Endothelial cell of umbilical vein (primary cell): ENCODE measurements around the gene LOXL4. TPM values are rescaled to one million over a fixed set of nuclear protein-coding genes. Genes with fewer than 3 reads are reported as not detected.

Experiments used
- BruUV-seq: library from RNA; stranded (reverse); fragments of 400-500 nt; replicated peaks from 2 replicates; lab custom pipeline; 2021; lab: Mats Ljungman, UMichigan
- CTCF ChIA-PET: fragments of 300-600, 350-600 bp; sonication (Branson Sonifier 250); formaldehyde crosslinking; loops from one replicate; lab custom pipeline; 2021; ENCODE audit warnings: antibody characterized with exemption, inconsistent platforms; lab: Charles Lee
- POLR2A ChIA-PET: fragments of 300-600, 350-600 bp; sonication (Branson Sonifier 250); formaldehyde crosslinking; loops from one replicate; lab custom pipeline; 2021; ENCODE audit warnings: antibody characterized with exemption, inconsistent platforms; lab: Charles Lee
- DNase-seq: peaks from one replicate; pipeline ENCODE4 v3.0.0-alpha.2; 2011; ENCODE audit warnings: low read depth, low spot score
- FAIRE-seq: peaks from 2 replicates; lab custom pipeline; 2011; peaks lifted over from hg19 to GRCh38; lab: Jason Lieb, UNC
- H2AFZ ChIP-seq: 2 replicates; pipeline ENCODE4 v1.6.0; 2012; ENCODE audit warnings: low read depth, low read length, control low read depth, inconsistent platforms
- H3K27ac ChIP-seq: 2 replicates; pipeline ENCODE4 v1.5.1; 2011; ENCODE audit warnings: low read depth, mild to moderate bottlenecking, control low read depth, low read length, moderate library complexity; ENCODE audit not compliant: insufficient read depth
- H3K27me3 ChIP-seq, 2 experiments: 2 replicates each; pipeline versions ENCODE4 v1.6.0 to v1.6.1; 2011; ENCODE audit warnings: low read length in 2 of 2, mixed read lengths in 1 of 2; ENCODE audit not compliant: control insufficient read depth in 2 of 2, insufficient read depth in 2 of 2
- H3K36me3 ChIP-seq, 2 experiments: 2 replicates in 1 of 2; 3 replicates in 1 of 2; pipeline ENCODE4 v1.5.1; 2011; ENCODE audit warnings: low read length in 2 of 2, mild to moderate bottlenecking in 1 of 2, moderate library complexity in 1 of 2; ENCODE audit not compliant: control insufficient read depth in 2 of 2, insufficient read depth in 2 of 2; ENCODE audit errors: extremely low read depth in 1 of 2
- H3K4me1 ChIP-seq: 3 replicates; pipeline ENCODE4 v1.5.1; 2011; ENCODE audit warnings: mild to moderate bottlenecking, low read length; ENCODE audit not compliant: control insufficient read depth, insufficient read depth; ENCODE audit errors: extremely low read depth
- H3K4me2 ChIP-seq: 2 replicates; pipeline ENCODE4 v1.6.1; 2011; ENCODE audit warnings: low read length, control low read depth, mixed read lengths; ENCODE audit not compliant: insufficient read depth
- H3K4me3 ChIP-seq, 3 experiments: fragments of 200-600 bp in 1 of 3; sonication (generic), shearing (Covaris generic) in 1 of 3; replicated peaks in 1 of 3; 2 replicates each; pipeline ENCODE4 v1.5.1; 2011 to 2016; ENCODE audit warnings: control low read depth in 3 of 3, low read length in 3 of 3, mild to moderate bottlenecking in 2 of 3, inconsistent platforms in 1 of 3, low read depth in 1 of 3, moderate library complexity in 1 of 3; ENCODE audit not compliant: insufficient read depth in 1 of 3
- H3K79me2 ChIP-seq: 2 replicates; pipeline ENCODE4 v1.6.0; 2012; ENCODE audit warnings: low read length, inconsistent platforms; ENCODE audit not compliant: control insufficient read depth, insufficient read depth
- H3K9ac ChIP-seq: replicated peaks from 2 replicates; pipeline ENCODE3; 2011; ENCODE audit warnings: low read length, control low read depth; ENCODE audit not compliant: insufficient read depth; ENCODE audit errors: extremely low read depth
- H3K9me1 ChIP-seq: replicated peaks from 3 replicates; pipeline ENCODE4 v1.6.0; 2011; ENCODE audit warnings: mild to moderate bottlenecking, low read length; ENCODE audit not compliant: control insufficient read depth, insufficient read depth; ENCODE audit errors: extremely low read depth
- H3K9me3 ChIP-seq: replicated peaks from 2 replicates; pipeline ENCODE4 v1.5.1; 2012; ENCODE audit warnings: low read length, inconsistent platforms; ENCODE audit not compliant: control insufficient read depth, insufficient read depth
- H4K20me1 ChIP-seq: replicated peaks from 2 replicates; pipeline ENCODE3; 2011; ENCODE audit warnings: mild to moderate bottlenecking, low read length; ENCODE audit not compliant: control insufficient read depth, insufficient read depth; ENCODE audit errors: extremely low read depth
- EZH2 ChIP-seq: IDR thresholded peaks from 2 replicates; pipeline ENCODE4 v1.6.1; 2012; ENCODE audit warnings: borderline replicate concordance, low read depth, mild to moderate bottlenecking, moderate library complexity, low read length, inconsistent platforms; ENCODE audit not compliant: severe bottlenecking
- FOS ChIP-seq: IDR thresholded peaks from 2 replicates; pipeline ENCODE4 v1.6.1; 2011; ENCODE audit warnings: mild to moderate bottlenecking, low read length, moderate library complexity, borderline replicate concordance; ENCODE audit not compliant: insufficient read depth
- GATA2 ChIP-seq: IDR thresholded peaks from 2 replicates; pipeline ENCODE4 v1.7.0; 2011; ENCODE audit warnings: low read depth, mild to moderate bottlenecking, moderate library complexity, mixed read lengths, low read length; ENCODE audit not compliant: insufficient read length, insufficient read depth
- JUN ChIP-seq: IDR thresholded peaks from 2 replicates; pipeline ENCODE4 v1.6.1; 2011; ENCODE audit warnings: borderline replicate concordance, low read depth; ENCODE audit not compliant: insufficient read length, insufficient read depth
- MYC ChIP-seq: IDR thresholded peaks from one replicate; pipeline ENCODE4 v1.6.1; 2011; ENCODE audit warnings: mild to moderate bottlenecking, low read depth, low read length
- POLR2A ChIP-seq: IDR thresholded peaks from 2 replicates; pipeline ENCODE4 v1.6.1; 2012; ENCODE audit warnings: low read depth, mild to moderate bottlenecking, control low read depth, low read length
- POLR2AphosphoS5 ChIP-seq: IDR thresholded peaks from 2 replicates; pipeline ENCODE4 v1.6.1; 2012; ENCODE audit warnings: low read depth, mild to moderate bottlenecking, control low read depth, low read length, moderate library complexity; ENCODE audit not compliant: insufficient read depth
- dilution Hi-C: fragments of 300-500 bp; cut with MboI; formaldehyde crosslinking; loops from one replicate; pipeline ENCODE4 v1.15.0; 2019; ENCODE audit warnings: low sequenced_read_pairs; ENCODE audit not compliant: extremely low pct_ligation_motif_present
- intact Hi-C: fragments of 100-400 bp; cut with micrococcal nuclease; formaldehyde crosslinking; loops from one replicate; pipeline ENCODE4 v1.10.0; 2022
- polyA plus RNA-seq, 4 experiments: library from polyadenylated mRNA; depleted of rRNA in 3 of 4; stranded (reverse) in 3 of 4; unstranded in 1 of 4; fragments of >200 nt; gene quantifications; 2 replicates each; pipeline versions ENCODE4 v1.2.1 to v1.2.3, GENCODE V29; 2011 to 2012; ENCODE audit warnings: missing spikeins in 1 of 4
- total RNA-seq: library from RNA; stranded (reverse); gene quantifications from 2 replicates; pipeline ENCODE4 v1.2.3, GENCODE V29; 2021
- TF ChIP-seq, protein P1 (sequence below): IDR thresholded peaks from 2 replicates; pipeline ENCODE4 v1.6.1; 2011; ENCODE audit not compliant: insufficient read depth, insufficient read length
- TF ChIP-seq, protein P2 (sequence below), 2 donors: IDR thresholded peaks; 1 replicate in 1 of 2; 2 replicates in 1 of 2; pipeline ENCODE4 v1.5.1; 2011; ENCODE audit warnings: low read length in 2 of 2, mild to moderate bottlenecking in 2 of 2, moderate library complexity in 2 of 2, control low read depth in 1 of 2, inconsistent platforms in 1 of 2, low read depth in 1 of 2; ENCODE audit not compliant: insufficient read depth in 1 of 2; ENCODE audit errors: extremely low read depth in 1 of 2

Gene LOXL4
- total and polyA plus RNA-seq, 2 donors (not counting 3 experiments of a cell fraction or from before 2014, with no cell fraction given) = 1.4 to 1.9 TPM

DNA sequence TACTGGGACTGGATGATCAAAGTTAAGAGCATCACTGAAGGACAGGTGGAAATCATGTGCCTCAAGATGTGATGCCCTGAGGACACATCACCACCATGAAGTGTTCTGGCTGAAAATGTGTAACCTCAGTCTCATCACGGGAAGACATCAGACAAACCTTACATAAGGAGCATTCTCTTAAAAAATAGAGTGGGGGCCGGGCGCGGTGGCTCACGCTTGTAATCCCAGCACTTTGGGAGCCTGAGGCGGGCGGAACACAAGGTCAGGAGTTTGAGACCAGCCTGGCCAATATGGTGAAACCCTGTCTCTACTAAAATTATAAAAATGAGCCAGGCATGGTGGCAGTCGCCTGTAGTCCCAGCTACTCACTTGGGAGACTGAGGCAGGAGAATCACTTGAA, 65.6 kb downstream of the LOXL4 start:
- no peak overlapping the region for H3K4me3 ChIP-seq
- ChIA-PET POLR2A (no interaction called here), CTCF (no interaction called here)
- H3K9me1 ChIP-seq = no peaks in the 10 kb centered on the region
- peaks cover 4% of the 10 kb centered on the region for H4K20me1 ChIP-seq
- intact Hi-C loops = no loop called here
- no peaks in the 10 kb centered on the region for H3K9me3 ChIP-seq
- no peak overlapping the region for H3K27ac ChIP-seq
- TF ChIP-seq EZH2 (no peak), POLR2AphosphoS5 (no peak), FOS (no peak), MYC (no peak), GATA2 (no peak), POLR2A (no peak), JUN (no peak)
- TF ChIP-seq, protein P1, sequence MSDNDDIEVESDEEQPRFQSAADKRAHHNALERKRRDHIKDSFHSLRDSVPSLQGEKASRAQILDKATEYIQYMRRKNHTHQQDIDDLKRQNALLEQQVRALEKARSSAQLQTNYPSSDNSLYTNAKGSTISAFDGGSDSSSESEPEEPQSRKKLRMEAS = no peak
- TF ChIP-seq, protein P2, sequence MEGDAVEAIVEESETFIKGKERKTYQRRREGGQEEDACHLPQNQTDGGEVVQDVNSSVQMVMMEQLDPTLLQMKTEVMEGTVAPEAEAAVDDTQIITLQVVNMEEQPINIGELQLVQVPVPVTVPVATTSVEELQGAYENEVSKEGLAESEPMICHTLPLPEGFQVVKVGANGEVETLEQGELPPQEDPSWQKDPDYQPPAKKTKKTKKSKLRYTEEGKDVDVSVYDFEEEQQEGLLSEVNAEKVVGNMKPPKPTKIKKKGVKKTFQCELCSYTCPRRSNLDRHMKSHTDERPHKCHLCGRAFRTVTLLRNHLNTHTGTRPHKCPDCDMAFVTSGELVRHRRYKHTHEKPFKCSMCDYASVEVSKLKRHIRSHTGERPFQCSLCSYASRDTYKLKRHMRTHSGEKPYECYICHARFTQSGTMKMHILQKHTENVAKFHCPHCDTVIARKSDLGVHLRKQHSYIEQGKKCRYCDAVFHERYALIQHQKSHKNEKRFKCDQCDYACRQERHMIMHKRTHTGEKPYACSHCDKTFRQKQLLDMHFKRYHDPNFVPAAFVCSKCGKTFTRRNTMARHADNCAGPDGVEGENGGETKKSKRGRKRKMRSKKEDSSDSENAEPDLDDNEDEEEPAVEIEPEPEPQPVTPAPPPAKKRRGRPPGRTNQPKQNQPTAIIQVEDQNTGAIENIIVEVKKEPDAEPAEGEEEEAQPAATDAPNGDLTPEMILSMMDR (IDR thresholded peaks at IDR 0.05; ENCODE audit: extremely low read depth in 1 of 2, insufficient read depth in 1 of 2, low read depth in 1 of 2, low read length in 2 of 2) = no peak
- FAIRE-seq (no peak), DNase-seq (no peak)
- H3K4me2 ChIP-seq = no peak overlapping the region
- H2AFZ ChIP-seq = no peak overlapping the region
- H3K4me1 ChIP-seq = no peaks in the 10 kb centered on the region
- H3K36me3 ChIP-seq = no peaks in the 10 kb centered on the region
- no TSS peak for BruUV-seq
- no peak overlapping the region for H3K9ac ChIP-seq
- H3K27me3 ChIP-seq = no peaks in the 10 kb centered on the region
- dilution Hi-C loops = no loop called here
- no peaks in the 10 kb centered on the region for H3K79me2 ChIP-seq
